HCT116 (cell line): Measurements from ENCODE around the gene DNHD1. TPM values are rescaled to one million over a fixed set of nuclear protein-coding genes. Genes with fewer than 3 reads are reported as not detected.

Experiments
- EZH2 ChIP-seq: fragments of 200-600 bp; sonication (generic); IDR thresholded peaks from 2 replicates; pipeline ENCODE4 v1.6.1; 2017; ENCODE audit warnings: antibody characterized with exemption, mixed run types
- JUND ChIP-seq: IDR thresholded peaks from 2 replicates; pipeline ENCODE4 v1.6.1; 2012
- POLR2AphosphoS5 ChIP-seq: IDR thresholded peaks from 2 replicates; pipeline ENCODE4 v1.6.1; 2011; ENCODE audit warnings: mild to moderate bottlenecking, low read depth, low read length, moderate library complexity
- SP1 ChIP-seq: IDR thresholded peaks from 2 replicates; pipeline ENCODE4 v1.6.1; 2012; ENCODE audit warnings: low read depth
- SRF ChIP-seq: IDR thresholded peaks from 2 replicates; pipeline ENCODE4 v1.6.1; 2012; ENCODE audit warnings: low read depth
- ZFX ChIP-seq: fragments of 450-650 bp; IDR thresholded peaks from 2 replicates; pipeline ENCODE4 v1.6.1; 2017
- total RNA-seq: library from RNA; stranded (reverse); gene quantifications from one replicate; pipeline ENCODE4 v1.2.1, GENCODE V29; 2021; ENCODE audit not compliant: unreplicated experiment
- TF ChIP-seq, protein P1 (sequence below): IDR thresholded peaks from 2 replicates; pipeline ENCODE4 v1.6.1; 2012; ENCODE audit warnings: low read depth
- TF ChIP-seq, protein P2 (sequence below): IDR thresholded peaks from 2 replicates; pipeline ENCODE4 v1.6.1; 2012
- TF ChIP-seq, protein P3 (sequence below), 3 experiments: fragments of 200-600 bp in 1 of 3; sonication (generic) in 1 of 3; IDR thresholded peaks in 2 of 3; conservative IDR thresholded peaks in 1 of 3; 2 replicates each; pipeline ENCODE4 v1.5.1; 2012 to 2017; ENCODE audit warnings: low read depth in 2 of 3, low read length in 2 of 3, antibody characterized with exemption in 1 of 3, borderline replicate concordance in 1 of 3, control low read depth in 1 of 3, mild to moderate bottlenecking in 1 of 3, mixed read lengths in 1 of 3, mixed run types in 1 of 3, moderate library complexity in 1 of 3; ENCODE audit not compliant: insufficient read depth in 1 of 3

The DNHD1 gene
- total RNA-seq, 1 experiment from 2014 or later: 8.0 TPM

DNA sequence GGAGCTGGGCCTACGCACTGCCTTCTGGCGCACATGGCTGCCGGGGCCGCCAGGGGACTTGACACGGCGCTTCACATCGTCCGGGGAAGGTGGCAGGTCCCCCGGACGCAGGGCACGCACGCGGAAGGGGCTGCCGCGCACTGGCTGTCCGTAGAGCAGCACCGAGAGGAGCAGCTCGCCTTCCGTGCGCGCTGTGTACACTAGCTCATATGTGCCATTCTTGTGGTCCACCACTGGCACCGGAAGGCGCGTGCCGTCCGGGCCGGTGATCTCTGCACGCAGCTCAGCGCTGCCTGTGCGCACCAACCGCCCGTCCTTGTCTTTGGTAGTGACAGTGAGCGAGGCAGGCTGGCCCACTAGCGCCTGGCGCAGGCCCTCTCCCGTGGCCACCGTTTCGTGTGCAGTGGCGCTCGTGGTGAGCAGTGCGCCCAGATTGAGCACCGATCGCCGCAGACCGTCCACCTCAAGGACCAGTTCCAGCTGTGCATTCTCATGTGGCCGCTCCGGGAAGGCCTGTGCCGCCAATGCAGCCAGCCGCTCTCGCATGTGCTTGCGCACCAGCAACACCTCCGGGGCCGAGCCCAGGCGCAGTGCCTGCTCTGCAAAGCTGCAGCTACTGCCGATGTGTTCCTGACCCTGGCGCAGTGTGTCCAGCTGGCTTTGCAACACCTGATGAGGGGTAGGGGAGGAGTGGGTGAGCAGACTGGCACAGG is 40.6 kb upstream of the DNHD1 start (continued):
- TF ChIP-seq, protein P1, sequence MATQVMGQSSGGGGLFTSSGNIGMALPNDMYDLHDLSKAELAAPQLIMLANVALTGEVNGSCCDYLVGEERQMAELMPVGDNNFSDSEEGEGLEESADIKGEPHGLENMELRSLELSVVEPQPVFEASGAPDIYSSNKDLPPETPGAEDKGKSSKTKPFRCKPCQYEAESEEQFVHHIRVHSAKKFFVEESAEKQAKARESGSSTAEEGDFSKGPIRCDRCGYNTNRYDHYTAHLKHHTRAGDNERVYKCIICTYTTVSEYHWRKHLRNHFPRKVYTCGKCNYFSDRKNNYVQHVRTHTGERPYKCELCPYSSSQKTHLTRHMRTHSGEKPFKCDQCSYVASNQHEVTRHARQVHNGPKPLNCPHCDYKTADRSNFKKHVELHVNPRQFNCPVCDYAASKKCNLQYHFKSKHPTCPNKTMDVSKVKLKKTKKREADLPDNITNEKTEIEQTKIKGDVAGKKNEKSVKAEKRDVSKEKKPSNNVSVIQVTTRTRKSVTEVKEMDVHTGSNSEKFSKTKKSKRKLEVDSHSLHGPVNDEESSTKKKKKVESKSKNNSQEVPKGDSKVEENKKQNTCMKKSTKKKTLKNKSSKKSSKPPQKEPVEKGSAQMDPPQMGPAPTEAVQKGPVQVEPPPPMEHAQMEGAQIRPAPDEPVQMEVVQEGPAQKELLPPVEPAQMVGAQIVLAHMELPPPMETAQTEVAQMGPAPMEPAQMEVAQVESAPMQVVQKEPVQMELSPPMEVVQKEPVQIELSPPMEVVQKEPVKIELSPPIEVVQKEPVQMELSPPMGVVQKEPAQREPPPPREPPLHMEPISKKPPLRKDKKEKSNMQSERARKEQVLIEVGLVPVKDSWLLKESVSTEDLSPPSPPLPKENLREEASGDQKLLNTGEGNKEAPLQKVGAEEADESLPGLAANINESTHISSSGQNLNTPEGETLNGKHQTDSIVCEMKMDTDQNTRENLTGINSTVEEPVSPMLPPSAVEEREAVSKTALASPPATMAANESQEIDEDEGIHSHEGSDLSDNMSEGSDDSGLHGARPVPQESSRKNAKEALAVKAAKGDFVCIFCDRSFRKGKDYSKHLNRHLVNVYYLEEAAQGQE: no peak
- TF ChIP-seq JUND (no peak), SP1 (no peak), POLR2AphosphoS5 (no peak), ZFX (no peak), EZH2 (no peak), SRF (no peak)
- TF ChIP-seq, protein P2, sequence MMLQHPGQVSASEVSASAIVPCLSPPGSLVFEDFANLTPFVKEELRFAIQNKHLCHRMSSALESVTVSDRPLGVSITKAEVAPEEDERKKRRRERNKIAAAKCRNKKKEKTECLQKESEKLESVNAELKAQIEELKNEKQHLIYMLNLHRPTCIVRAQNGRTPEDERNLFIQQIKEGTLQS: no peak
- TF ChIP-seq, protein P3, sequence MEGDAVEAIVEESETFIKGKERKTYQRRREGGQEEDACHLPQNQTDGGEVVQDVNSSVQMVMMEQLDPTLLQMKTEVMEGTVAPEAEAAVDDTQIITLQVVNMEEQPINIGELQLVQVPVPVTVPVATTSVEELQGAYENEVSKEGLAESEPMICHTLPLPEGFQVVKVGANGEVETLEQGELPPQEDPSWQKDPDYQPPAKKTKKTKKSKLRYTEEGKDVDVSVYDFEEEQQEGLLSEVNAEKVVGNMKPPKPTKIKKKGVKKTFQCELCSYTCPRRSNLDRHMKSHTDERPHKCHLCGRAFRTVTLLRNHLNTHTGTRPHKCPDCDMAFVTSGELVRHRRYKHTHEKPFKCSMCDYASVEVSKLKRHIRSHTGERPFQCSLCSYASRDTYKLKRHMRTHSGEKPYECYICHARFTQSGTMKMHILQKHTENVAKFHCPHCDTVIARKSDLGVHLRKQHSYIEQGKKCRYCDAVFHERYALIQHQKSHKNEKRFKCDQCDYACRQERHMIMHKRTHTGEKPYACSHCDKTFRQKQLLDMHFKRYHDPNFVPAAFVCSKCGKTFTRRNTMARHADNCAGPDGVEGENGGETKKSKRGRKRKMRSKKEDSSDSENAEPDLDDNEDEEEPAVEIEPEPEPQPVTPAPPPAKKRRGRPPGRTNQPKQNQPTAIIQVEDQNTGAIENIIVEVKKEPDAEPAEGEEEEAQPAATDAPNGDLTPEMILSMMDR (IDR thresholded peaks at IDR 0.05 in 2 of 3, conservative IDR thresholded peaks at IDR 0.05 in 1 of 3; ENCODE audit: borderline replicate concordance in 1 of 3, insufficient read depth in 1 of 3, low read depth in 2 of 3, low read length in 2 of 3): no peak
